WTC11 (cell line): ENCODE data around the gene NUMA1. TPM values are rescaled to one million over a fixed set of nuclear protein-coding genes. Genes with fewer than 3 reads are reported as not detected.

Experiments
- ATAC-seq: fragments of 200-7000 bp; cut with Tn5 transposase; 2 replicates; pipeline ENCODE4 v1.10.0; 2021; ENCODE audit warnings: mild to moderate bottlenecking, moderate library complexity
- CTCF ChIA-PET: fragments of 300-600 bp; sonication (Branson Sonifier 250); formaldehyde crosslinking; loops from one replicate; lab custom pipeline; 2021; ENCODE audit warnings: antibody characterized with exemption; lab: Charles Lee
- POLR2A ChIA-PET: fragments of 350-600 bp; sonication (Branson Sonifier 250); formaldehyde crosslinking; loops from one replicate; lab custom pipeline; 2021; ENCODE audit warnings: antibody characterized with exemption; lab: Charles Lee
- DNase-seq: peaks from one replicate; pipeline ENCODE4 v3.0.0; 2021; ENCODE audit warnings: low spot score
- H3K27ac Mint-ChIP-seq: 2 replicates; pipeline ENCODE4 v1.8.0; 2021; ENCODE audit warnings: mixed read lengths
- H3K27me3 Mint-ChIP-seq: 2 replicates; pipeline ENCODE4 v1.8.0; 2021; ENCODE audit warnings: low read depth, mild to moderate bottlenecking, moderate library complexity, mixed read lengths
- H3K36me3 Mint-ChIP-seq: 2 replicates; pipeline ENCODE4 v1.8.0; 2021; ENCODE audit warnings: mixed read lengths
- H3K4me1 Mint-ChIP-seq: 2 replicates; pipeline ENCODE4 v1.8.0; 2022; ENCODE audit warnings: mixed read lengths
- H3K4me3 Mint-ChIP-seq: 2 replicates; pipeline ENCODE4 v1.8.0; 2021; ENCODE audit warnings: mild to moderate bottlenecking, moderate library complexity, mixed read lengths
- H3K9me3 Mint-ChIP-seq: 2 replicates; pipeline ENCODE4 v1.8.0; 2021; ENCODE audit warnings: mixed read lengths
- CREB1 ChIP-seq: sonication (generic); formaldehyde crosslinking; IDR thresholded peaks from 2 replicates; pipeline ENCODE4 v1.8.0; 2023; ENCODE audit warnings: mild to moderate bottlenecking, missing genetic modification reagents
- EMX1 ChIP-seq: fragments of 250-450 bp; sonication (Bioruptor Pico); IDR thresholded peaks from 2 replicates; pipeline ENCODE4 v1.8.0; 2021; ENCODE audit warnings: mild to moderate bottlenecking
- ESRRA ChIP-seq: sonication (generic); formaldehyde crosslinking; IDR thresholded peaks from 2 replicates; pipeline ENCODE4 v1.8.1; 2022; ENCODE audit warnings: mild to moderate bottlenecking, missing genetic modification reagents, borderline replicate concordance
- ETV6 ChIP-seq: sonication (generic); formaldehyde crosslinking; IDR thresholded peaks from 2 replicates; pipeline ENCODE4 v1.8.1; 2022; ENCODE audit warnings: mild to moderate bottlenecking, missing genetic modification reagents
- FOXK1 ChIP-seq: sonication (generic); formaldehyde crosslinking; IDR thresholded peaks from 2 replicates; pipeline ENCODE4 v1.8.0; 2022; ENCODE audit warnings: mild to moderate bottlenecking, moderate library complexity, missing genetic modification reagents
- FOXP1 ChIP-seq: sonication (generic); formaldehyde crosslinking; IDR thresholded peaks from 2 replicates; pipeline ENCODE4 v1.8.0; 2022; ENCODE audit warnings: missing genetic modification reagents, mild to moderate bottlenecking, moderate library complexity, borderline replicate concordance
- GABPB1 ChIP-seq: sonication (generic); formaldehyde crosslinking; IDR thresholded peaks from 2 replicates; pipeline ENCODE4 v1.8.1; 2023; ENCODE audit warnings: mild to moderate bottlenecking, missing genetic modification reagents
- GTF2I ChIP-seq: fragments of 250-450 bp; sonication (Bioruptor Pico); conservative IDR thresholded peaks from 2 replicates; pipeline ENCODE4 v1.4.0; 2021; ENCODE audit warnings: mild to moderate bottlenecking
- HMGA2 ChIP-seq: fragments of 250-450 bp; sonication (Bioruptor Pico); IDR thresholded peaks from 2 replicates; pipeline ENCODE4 v1.4.0; 2021; ENCODE audit warnings: mild to moderate bottlenecking, moderate library complexity
- JUN ChIP-seq: sonication (generic); formaldehyde crosslinking; IDR thresholded peaks from 2 replicates; pipeline ENCODE4 v1.8.0; 2023; ENCODE audit warnings: mild to moderate bottlenecking, missing genetic modification reagents
- MXD4 ChIP-seq: fragments of 250-450 bp; sonication (Bioruptor Pico); IDR thresholded peaks from 2 replicates; pipeline ENCODE4 v1.8.0; 2021; ENCODE audit warnings: mild to moderate bottlenecking, moderate library complexity, borderline replicate concordance
- MYBL2 ChIP-seq: sonication (generic); formaldehyde crosslinking; IDR thresholded peaks from 2 replicates; pipeline ENCODE4 v1.8.1; 2023; ENCODE audit warnings: mild to moderate bottlenecking, moderate library complexity, missing genetic modification reagents
- NFATC4 ChIP-seq: fragments of 250-450 bp; sonication (Bioruptor Pico); IDR thresholded peaks from 2 replicates; pipeline ENCODE4 v1.9.0; 2021; ENCODE audit warnings: mild to moderate bottlenecking
- NR1H2 ChIP-seq: sonication (generic); formaldehyde crosslinking; IDR thresholded peaks from 2 replicates; pipeline ENCODE4 v1.9.0; 2021; ENCODE audit warnings: mild to moderate bottlenecking, moderate library complexity, missing genetic modification reagents
- OVOL2 ChIP-seq: fragments of 250-450 bp; sonication (Bioruptor Pico); IDR thresholded peaks from 2 replicates; pipeline ENCODE4 v1.9.0; 2021; ENCODE audit warnings: mild to moderate bottlenecking, borderline replicate concordance
- PRRX2 ChIP-seq: fragments of 250-450 bp; sonication (Bioruptor Pico); IDR thresholded peaks from 2 replicates; pipeline ENCODE4 v1.8.0; 2021; ENCODE audit warnings: mild to moderate bottlenecking
- RELA ChIP-seq: sonication (generic); formaldehyde crosslinking; IDR thresholded peaks from 2 replicates; pipeline ENCODE4 v1.8.1; 2022; ENCODE audit warnings: missing genetic modification reagents, mild to moderate bottlenecking, borderline replicate concordance
- SMAD4 ChIP-seq: sonication (generic); formaldehyde crosslinking; IDR thresholded peaks from 2 replicates; pipeline ENCODE4 v1.8.0; 2022; ENCODE audit warnings: mild to moderate bottlenecking, missing genetic modification reagents
- SP1 ChIP-seq: sonication (generic); formaldehyde crosslinking; conservative IDR thresholded peaks from 2 replicates; pipeline ENCODE4 v1.8.1; 2022; ENCODE audit warnings: missing genetic modification reagents
- TEAD1 ChIP-seq: sonication (generic); formaldehyde crosslinking; IDR thresholded peaks from 2 replicates; pipeline ENCODE4 v1.8.0; 2022; ENCODE audit warnings: mild to moderate bottlenecking, missing genetic modification reagents
- TEAD4 ChIP-seq: sonication (generic); formaldehyde crosslinking; IDR thresholded peaks from 2 replicates; pipeline ENCODE4 v1.8.0; 2022; ENCODE audit warnings: mild to moderate bottlenecking, missing genetic modification reagents
- ZBTB21 ChIP-seq: sonication (generic); formaldehyde crosslinking; IDR thresholded peaks from 2 replicates; pipeline ENCODE4 v1.8.1; 2023; ENCODE audit warnings: mild to moderate bottlenecking, missing genetic modification reagents, borderline replicate concordance
- ZNF219 ChIP-seq: sonication (generic); formaldehyde crosslinking; IDR thresholded peaks from 2 replicates; pipeline ENCODE4 v1.8.0; 2023; ENCODE audit warnings: missing genetic modification reagents, mild to moderate bottlenecking, borderline replicate concordance
- total RNA-seq: library from RNA; stranded (reverse); gene quantifications from 3 replicates; pipeline ENCODE4 v1.2.3, GENCODE V29; 2021
- TF ChIP-seq, protein P1 (sequence below): fragments of 250-450 bp; sonication (Bioruptor Pico); IDR thresholded peaks from 2 replicates; pipeline ENCODE4 v1.9.0; 2021; ENCODE audit warnings: mild to moderate bottlenecking
- TF ChIP-seq, protein P2 (sequence below): sonication (generic); formaldehyde crosslinking; IDR thresholded peaks from 2 replicates; pipeline ENCODE4 v1.8.1; 2023; ENCODE audit warnings: mild to moderate bottlenecking, missing genetic modification reagents
- TF ChIP-seq, protein P3 (sequence below): sonication (generic); formaldehyde crosslinking; IDR thresholded peaks from 2 replicates; pipeline ENCODE4 v1.8.0; 2022; ENCODE audit warnings: mild to moderate bottlenecking, missing genetic modification reagents
- TF ChIP-seq, protein P4 (sequence below): fragments of 250-450 bp; sonication (Bioruptor Pico); conservative IDR thresholded peaks from 2 replicates; pipeline ENCODE4 v1.9.0; 2021; ENCODE audit warnings: mild to moderate bottlenecking
- TF ChIP-seq, protein P5 (sequence below): sonication (generic); formaldehyde crosslinking; IDR thresholded peaks from 2 replicates; pipeline ENCODE4 v1.8.0; 2022; ENCODE audit warnings: missing genetic modification reagents
- TF ChIP-seq, protein P6 (sequence below): sonication (generic); formaldehyde crosslinking; conservative IDR thresholded peaks from 2 replicates; pipeline ENCODE4 v1.8.1; 2022; ENCODE audit warnings: mild to moderate bottlenecking, missing genetic modification reagents

The NUMA1 gene
- total RNA-seq, 1 experiment from 2014 or later: 147 TPM

DNA sequence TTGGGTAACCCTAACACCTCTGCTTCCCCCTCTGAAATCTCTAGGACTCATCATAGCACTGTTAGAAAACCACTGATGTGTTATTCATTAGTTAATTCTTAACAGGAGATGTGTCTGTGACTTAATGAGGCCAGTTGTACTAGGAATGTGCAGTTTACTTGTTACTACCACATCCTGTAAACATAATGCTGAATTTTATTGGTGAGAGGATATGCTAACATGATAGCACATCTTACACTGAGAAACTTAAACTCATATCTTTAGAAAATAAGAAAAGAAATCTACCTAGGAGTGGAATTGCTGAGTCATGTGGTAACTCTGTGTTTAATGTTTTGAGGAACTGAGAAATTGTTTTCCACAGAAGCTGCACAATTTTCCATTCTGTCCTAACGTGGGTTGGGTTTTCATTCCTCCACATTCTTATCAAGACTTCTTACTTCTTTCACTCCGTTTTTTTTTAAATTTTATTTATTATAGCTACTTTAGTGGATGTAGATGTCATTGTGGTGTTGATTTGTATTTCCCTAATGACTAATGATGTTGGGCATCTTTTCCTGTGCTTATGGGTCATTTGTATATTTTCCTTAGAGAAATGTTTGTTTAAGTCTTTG lies 117.8 kb downstream of the NUMA1 start:
- H3K4me1 Mint-ChIP-seq: no peaks in the 10 kb centered on the region
- no peak overlapping the region for H3K27ac Mint-ChIP-seq
- TF ChIP-seq, protein P1, sequence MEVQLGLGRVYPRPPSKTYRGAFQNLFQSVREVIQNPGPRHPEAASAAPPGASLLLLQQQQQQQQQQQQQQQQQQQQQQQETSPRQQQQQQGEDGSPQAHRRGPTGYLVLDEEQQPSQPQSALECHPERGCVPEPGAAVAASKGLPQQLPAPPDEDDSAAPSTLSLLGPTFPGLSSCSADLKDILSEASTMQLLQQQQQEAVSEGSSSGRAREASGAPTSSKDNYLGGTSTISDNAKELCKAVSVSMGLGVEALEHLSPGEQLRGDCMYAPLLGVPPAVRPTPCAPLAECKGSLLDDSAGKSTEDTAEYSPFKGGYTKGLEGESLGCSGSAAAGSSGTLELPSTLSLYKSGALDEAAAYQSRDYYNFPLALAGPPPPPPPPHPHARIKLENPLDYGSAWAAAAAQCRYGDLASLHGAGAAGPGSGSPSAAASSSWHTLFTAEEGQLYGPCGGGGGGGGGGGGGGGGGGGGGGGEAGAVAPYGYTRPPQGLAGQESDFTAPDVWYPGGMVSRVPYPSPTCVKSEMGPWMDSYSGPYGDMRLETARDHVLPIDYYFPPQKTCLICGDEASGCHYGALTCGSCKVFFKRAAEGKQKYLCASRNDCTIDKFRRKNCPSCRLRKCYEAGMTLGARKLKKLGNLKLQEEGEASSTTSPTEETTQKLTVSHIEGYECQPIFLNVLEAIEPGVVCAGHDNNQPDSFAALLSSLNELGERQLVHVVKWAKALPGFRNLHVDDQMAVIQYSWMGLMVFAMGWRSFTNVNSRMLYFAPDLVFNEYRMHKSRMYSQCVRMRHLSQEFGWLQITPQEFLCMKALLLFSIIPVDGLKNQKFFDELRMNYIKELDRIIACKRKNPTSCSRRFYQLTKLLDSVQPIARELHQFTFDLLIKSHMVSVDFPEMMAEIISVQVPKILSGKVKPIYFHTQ (CRISPR knock-in tag): no peak
- TF ChIP-seq PRRX2 (CRISPR knock-in tag) (no peak), GTF2I (no peak), EMX1 (no peak), FOXP1 (CRISPR knock-in tag) (no peak), NFATC4 (no peak), TEAD1 (CRISPR knock-in tag) (no peak), ESRRA (CRISPR knock-in tag) (no peak), HMGA2 (no peak), ZNF219 (no peak), CREB1 (CRISPR knock-in tag) (no peak), MYBL2 (CRISPR knock-in tag) (no peak), NR1H2 (CRISPR knock-in tag) (no peak), MXD4 (no peak), SP1 (CRISPR knock-in tag) (no peak)
- TF ChIP-seq, protein P2, sequence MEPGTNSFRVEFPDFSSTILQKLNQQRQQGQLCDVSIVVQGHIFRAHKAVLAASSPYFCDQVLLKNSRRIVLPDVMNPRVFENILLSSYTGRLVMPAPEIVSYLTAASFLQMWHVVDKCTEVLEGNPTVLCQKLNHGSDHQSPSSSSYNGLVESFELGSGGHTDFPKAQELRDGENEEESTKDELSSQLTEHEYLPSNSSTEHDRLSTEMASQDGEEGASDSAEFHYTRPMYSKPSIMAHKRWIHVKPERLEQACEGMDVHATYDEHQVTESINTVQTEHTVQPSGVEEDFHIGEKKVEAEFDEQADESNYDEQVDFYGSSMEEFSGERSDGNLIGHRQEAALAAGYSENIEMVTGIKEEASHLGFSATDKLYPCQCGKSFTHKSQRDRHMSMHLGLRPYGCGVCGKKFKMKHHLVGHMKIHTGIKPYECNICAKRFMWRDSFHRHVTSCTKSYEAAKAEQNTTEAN (CRISPR knock-in tag): no peak
- TF ChIP-seq, protein P3, sequence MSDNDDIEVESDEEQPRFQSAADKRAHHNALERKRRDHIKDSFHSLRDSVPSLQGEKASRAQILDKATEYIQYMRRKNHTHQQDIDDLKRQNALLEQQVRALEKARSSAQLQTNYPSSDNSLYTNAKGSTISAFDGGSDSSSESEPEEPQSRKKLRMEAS (CRISPR knock-in tag): no peak
- TF ChIP-seq, protein P4, sequence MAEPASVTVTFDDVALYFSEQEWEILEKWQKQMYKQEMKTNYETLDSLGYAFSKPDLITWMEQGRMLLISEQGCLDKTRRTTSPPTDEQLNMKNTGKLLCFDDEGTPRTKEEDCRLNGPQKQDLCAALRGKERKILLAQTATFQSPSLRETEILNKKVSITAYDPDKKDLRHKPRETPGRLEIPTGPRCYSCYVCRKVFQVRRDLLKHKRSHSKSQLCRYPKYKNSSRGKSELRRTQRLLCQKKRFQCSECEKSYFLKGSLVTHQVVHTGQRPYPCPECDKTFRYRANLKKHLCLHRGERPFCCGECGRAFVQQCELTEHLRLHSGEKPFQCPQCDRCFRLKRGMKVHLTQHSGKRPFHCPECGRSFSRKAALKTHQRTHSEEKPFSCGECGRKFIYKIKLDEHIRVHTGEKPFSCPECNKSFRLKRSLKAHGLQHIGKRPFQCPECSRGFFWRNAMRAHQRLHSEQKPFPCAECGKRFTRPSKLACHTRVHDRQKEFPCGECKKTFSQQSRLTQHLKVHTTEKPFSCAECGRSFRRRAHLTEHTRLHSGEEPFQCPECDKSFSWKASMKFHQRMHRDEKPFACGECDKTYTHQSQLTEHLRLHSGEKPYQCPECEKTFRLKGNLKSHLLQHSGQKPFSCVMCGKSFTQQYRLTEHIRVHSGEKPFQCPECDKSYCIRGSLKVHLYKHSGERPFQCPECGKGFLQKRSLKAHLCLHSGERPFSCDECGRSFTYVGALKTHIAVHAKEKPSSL (CRISPR knock-in tag): no peak
- H3K9me3 Mint-ChIP-seq: no peaks in the 10 kb centered on the region
- no peaks in the 10 kb centered on the region for H3K27me3 Mint-ChIP-seq
- no peak for ATAC-seq
- peaks cover 29% of the 10 kb centered on the region for H3K36me3 Mint-ChIP-seq
- CTCF ChIA-PET: no interaction called here
- H3K4me3 Mint-ChIP-seq: no peak overlapping the region
- POLR2A ChIA-PET: no interaction called here
- DNase-seq: no peak

DNA sequence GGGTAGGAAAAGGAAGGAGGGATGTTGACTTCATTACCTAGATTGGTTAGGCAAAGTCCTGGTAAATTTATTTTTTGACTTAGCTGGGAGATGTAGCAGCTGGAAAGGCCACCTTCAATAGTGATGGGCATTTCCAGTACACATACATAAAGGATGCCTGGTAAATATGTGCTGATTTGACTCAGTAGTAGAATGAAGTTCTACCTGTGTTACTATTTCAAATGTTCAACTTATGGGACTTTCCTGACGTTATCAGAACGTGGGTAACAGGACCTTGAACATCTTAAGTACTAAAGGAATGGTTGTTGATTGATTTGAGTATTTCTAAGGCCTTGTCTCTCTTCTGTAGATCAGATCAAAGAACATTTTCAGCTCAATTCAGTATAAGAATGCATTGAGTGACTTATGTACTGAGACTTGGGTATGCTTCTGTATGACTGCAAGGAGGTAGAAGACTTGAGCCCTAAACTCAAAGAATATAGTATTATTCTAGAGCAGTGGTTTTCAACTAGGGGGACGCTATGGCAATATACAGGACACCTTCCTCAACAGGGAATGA lies 124.4 kb downstream of the NUMA1 start:
- no peaks in the 10 kb centered on the region for H3K9me3 Mint-ChIP-seq
- TF ChIP-seq RELA (CRISPR knock-in tag) (no peak), ETV6 (CRISPR knock-in tag) (no peak), GABPB1 (no peak), TEAD4 (CRISPR knock-in tag) (no peak), TEAD1 (CRISPR knock-in tag) (no peak), ZBTB21 (no peak), OVOL2 (CRISPR knock-in tag) (no peak), MYBL2 (CRISPR knock-in tag) (no peak), SMAD4 (CRISPR knock-in tag) (no peak), JUN (CRISPR knock-in tag) (no peak), FOXK1 (CRISPR knock-in tag) (no peak)
- TF ChIP-seq, protein P5, sequence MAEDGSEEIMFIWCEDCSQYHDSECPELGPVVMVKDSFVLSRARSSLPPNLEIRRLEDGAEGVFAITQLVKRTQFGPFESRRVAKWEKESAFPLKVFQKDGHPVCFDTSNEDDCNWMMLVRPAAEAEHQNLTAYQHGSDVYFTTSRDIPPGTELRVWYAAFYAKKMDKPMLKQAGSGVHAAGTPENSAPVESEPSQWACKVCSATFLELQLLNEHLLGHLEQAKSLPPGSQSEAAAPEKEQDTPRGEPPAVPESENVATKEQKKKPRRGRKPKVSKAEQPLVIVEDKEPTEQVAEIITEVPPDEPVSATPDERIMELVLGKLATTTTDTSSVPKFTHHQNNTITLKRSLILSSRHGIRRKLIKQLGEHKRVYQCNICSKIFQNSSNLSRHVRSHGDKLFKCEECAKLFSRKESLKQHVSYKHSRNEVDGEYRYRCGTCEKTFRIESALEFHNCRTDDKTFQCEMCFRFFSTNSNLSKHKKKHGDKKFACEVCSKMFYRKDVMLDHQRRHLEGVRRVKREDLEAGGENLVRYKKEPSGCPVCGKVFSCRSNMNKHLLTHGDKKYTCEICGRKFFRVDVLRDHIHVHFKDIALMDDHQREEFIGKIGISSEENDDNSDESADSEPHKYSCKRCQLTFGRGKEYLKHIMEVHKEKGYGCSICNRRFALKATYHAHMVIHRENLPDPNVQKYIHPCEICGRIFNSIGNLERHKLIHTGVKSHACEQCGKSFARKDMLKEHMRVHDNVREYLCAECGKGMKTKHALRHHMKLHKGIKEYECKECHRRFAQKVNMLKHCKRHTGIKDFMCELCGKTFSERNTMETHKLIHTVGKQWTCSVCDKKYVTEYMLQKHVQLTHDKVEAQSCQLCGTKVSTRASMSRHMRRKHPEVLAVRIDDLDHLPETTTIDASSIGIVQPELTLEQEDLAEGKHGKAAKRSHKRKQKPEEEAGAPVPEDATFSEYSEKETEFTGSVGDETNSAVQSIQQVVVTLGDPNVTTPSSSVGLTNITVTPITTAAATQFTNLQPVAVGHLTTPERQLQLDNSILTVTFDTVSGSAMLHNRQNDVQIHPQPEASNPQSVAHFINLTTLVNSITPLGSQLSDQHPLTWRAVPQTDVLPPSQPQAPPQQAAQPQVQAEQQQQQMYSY (CRISPR knock-in tag): no peak
- TF ChIP-seq, protein P6, sequence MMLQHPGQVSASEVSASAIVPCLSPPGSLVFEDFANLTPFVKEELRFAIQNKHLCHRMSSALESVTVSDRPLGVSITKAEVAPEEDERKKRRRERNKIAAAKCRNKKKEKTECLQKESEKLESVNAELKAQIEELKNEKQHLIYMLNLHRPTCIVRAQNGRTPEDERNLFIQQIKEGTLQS: no peak

More for the DNA sequence above, 124.4 kb downstream of the NUMA1 start:
- no peak overlapping the region for H3K4me3 Mint-ChIP-seq
- H3K4me1 Mint-ChIP-seq: no peaks in the 10 kb centered on the region
- POLR2A ChIA-PET: no interaction called here
- DNase-seq (no peak), ATAC-seq (no peak)
- CTCF ChIA-PET: no interaction called here
- peaks cover 6% of the 10 kb centered on the region for H3K36me3 Mint-ChIP-seq
- no peaks in the 10 kb centered on the region for H3K27me3 Mint-ChIP-seq
- H3K27ac Mint-ChIP-seq: no peak overlapping the region
